Measurements from ENCODE around the gene TIMM10.

Gene TIMM10

GRCh38 chr11:57530596-57531507 is at the start of gene TIMM10:
Gene TIMM10, minus strand, starts transcription at chr11:57530754. Its CDS starts 565 bp downstream, at chr11:57530189.
- peak; percentile 98 for DNase-seq (ENCODE audit: low read depth, low spot score)

- no peak for DNase-seq (ENCODE audit: low read depth, low spot score)
Observed at GRCh38 chr11:57574061-57574460, 43.5 kb upstream of the TIMM10 start.

- DNase-seq (ENCODE audit: low read depth, low spot score): no peak
Observed at GRCh38 chr11:57571606-57572005, 41.1 kb upstream of the TIMM10 start.

GRCh38 chr11:57568330-57568766 is 37.8 kb upstream of the TIMM10 start:
- DNase-seq (ENCODE audit: low read depth, low spot score): no peak

- DNase-seq (ENCODE audit: low read depth, low spot score): peak; percentile 91
Observed at GRCh38 chr11:57567515-57568329, 37.2 kb upstream of the TIMM10 start, which contains the start of gene UBE2L6. Gene UBE2L6, minus strand, starts transcription at chr11:57567672. Its CDS starts 61 bp downstream, at chr11:57567611.

GRCh38 chr11:57566905-57567514 is 36.5 kb upstream of the TIMM10 start:
- DNase-seq (ENCODE audit: low read depth, low spot score): no peak

- DNase-seq (ENCODE audit: low read depth, low spot score): peak; percentile 39
Observed at GRCh38 chr11:57566005-57566904, 35.7 kb upstream of the TIMM10 start.

GRCh38 chr11:57562596-57562995 is 32.0 kb upstream of the TIMM10 start:
- DNase-seq (ENCODE audit: low read depth, low spot score): no peak

- DNase-seq (ENCODE audit: low read depth, low spot score): no peak
Observed at GRCh38 chr11:57560146-57560545, 29.6 kb upstream of the TIMM10 start.

- DNase-seq (ENCODE audit: low read depth, low spot score): no peak
Observed at GRCh38 chr11:57556041-57556440, 25.5 kb upstream of the TIMM10 start.

GRCh38 chr11:57555393-57555792 is 24.8 kb upstream of the TIMM10 start:
- DNase-seq (ENCODE audit: low read depth, low spot score): no peak

- no peak for DNase-seq (ENCODE audit: low read depth, low spot score)
Observed at GRCh38 chr11:57552479-57552878, 21.9 kb upstream of the TIMM10 start.

GRCh38 chr11:57551941-57552340 is 21.4 kb upstream of the TIMM10 start:
- DNase-seq (ENCODE audit: low read depth, low spot score): no peak

GRCh38 chr11:57549983-57550382 is 19.4 kb upstream of the TIMM10 start:
- no peak for DNase-seq (ENCODE audit: low read depth, low spot score)

GRCh38 chr11:57547854-57548377 is 17.4 kb upstream of the TIMM10 start:
- DNase-seq (ENCODE audit: low read depth, low spot score): no peak

GRCh38 chr11:57546869-57547475 is 16.4 kb upstream of the TIMM10 start:
- DNase-seq (ENCODE audit: low read depth, low spot score): peak; percentile 31

GRCh38 chr11:57546451-57546850 is 15.9 kb upstream of the TIMM10 start:
- no peak for DNase-seq (ENCODE audit: low read depth, low spot score)

- DNase-seq (ENCODE audit: low read depth, low spot score): no peak
Observed at GRCh38 chr11:57545883-57546282, 15.3 kb upstream of the TIMM10 start.

- no peak for DNase-seq (ENCODE audit: low read depth, low spot score)
Observed at GRCh38 chr11:57544566-57544965, 14.0 kb upstream of the TIMM10 start.

GRCh38 chr11:57543593-57543992 is 13.0 kb upstream of the TIMM10 start:
- DNase-seq (ENCODE audit: low read depth, low spot score): no peak
